Measurements from ENCODE around the gene L3MBTL4.

Gene L3MBTL4

GRCh38 chr18:6021306-6022073 lies 393.2 kb downstream of the L3MBTL4 start:
- DNase-seq, result no peak

- no peak for DNase-seq
Measured at GRCh38 chr18:6018671-6019070, 396.0 kb downstream of the L3MBTL4 start.

DNA sequence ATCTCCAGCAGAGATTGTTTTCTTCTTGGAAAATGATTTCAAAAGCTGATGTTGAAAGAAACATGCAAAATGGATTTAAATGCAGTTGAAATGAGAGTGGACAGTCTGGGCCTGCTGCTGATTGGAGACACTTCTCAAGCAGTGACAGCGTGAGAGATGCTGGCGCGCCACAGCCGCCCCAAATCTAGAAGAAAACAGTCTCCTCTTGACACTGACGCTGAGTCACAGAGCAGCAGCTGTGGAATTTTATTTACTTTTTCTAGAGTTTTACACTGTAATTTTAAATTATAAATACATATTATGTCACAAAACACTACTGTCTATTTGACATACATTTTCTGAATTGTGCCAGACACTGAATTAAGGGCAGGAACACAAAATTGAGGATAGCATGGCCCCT lies 397.5 kb downstream of the L3MBTL4 start:
- DNase-seq, result no peak

GRCh38 chr18:6015364-6015763 lies 399.3 kb downstream of the L3MBTL4 start:
- DNase-seq, result no peak

GRCh38 chr18:6013171-6013810 lies 401.4 kb downstream of the L3MBTL4 start:
- DNase-seq, result no peak

DNA sequence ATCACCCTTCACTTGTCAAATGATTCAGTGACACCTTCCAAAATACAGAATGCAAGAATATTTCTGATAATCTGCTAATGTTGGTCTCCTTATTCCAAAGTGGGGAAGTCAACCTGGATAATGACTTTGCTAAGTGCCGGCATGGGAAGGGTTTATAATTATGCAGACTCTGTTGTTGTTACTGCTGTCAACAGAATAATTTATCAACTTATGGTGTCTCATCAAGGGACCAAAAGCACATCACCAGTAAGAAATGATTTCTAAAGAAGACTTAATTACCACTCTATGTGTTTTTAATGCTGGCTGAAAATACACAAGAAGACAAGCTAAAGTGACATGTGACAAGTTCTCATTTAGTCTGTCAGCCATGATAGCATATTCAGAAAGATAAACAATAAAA lies 403.8 kb downstream of the L3MBTL4 start:
- no peak for DNase-seq

- no peak for DNase-seq
Measured at GRCh38 chr18:6010284-6010683, 404.4 kb downstream of the L3MBTL4 start.

DNA sequence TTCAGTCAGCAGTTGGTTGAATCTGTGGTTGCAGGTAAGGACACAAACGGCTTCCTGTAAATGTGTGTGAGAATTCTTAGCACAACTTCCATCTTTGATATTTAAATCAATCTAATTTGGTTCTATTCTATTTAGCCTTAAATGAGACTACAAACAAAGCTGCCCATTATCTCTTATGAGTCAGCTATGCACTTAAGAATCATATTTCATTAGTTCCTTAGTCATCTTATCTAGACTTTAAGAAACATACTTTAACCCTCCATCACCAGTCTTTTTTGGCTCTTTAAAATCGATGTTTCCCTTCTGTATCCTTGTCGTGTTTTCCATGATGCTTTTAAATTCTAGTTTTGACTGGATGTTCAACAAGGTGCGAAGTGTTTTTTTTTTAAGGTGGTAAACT lies 405.0 kb downstream of the L3MBTL4 start:
- DNase-seq, result no peak

GRCh38 chr18:6004683-6005082 lies 410.0 kb downstream of the L3MBTL4 start:
- DNase-seq, result no peak

DNA sequence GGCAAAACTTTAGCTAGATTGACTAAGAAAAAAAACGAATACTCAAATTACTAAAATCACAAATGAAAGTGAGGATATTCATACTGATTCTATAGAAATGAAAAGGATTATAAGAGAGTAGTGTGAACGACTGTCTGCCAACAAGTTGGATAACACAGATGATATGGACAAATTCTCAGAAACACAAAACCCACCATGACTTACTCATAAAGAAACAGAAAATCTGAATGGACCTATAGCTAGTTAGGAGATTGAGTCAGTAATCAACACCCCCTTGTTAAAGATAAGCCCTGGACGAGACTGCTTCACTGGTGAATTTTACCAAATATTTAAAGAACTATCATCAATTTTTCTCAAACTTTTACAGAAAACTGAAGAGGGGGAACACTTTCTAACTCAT lies 410.6 kb downstream of the L3MBTL4 start:
- DNase-seq, result no peak

DNA sequence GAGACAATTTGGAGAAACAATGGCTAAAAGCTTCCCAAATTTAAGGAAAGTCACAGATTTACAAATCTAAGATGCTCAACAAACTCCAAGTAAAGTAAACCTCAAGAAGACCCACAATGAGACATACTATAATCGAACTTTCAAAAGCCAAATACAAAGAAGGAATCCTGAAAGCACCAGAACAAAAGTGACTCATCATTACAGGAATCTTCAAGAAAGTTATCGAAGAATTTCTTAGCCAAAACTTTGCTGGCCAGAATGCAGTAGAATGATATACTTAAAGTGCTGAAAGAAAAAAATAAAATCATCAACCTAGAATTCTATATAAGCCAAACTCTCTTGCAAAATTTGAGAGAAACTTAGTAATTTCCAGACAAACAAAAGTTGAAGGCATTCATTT lies 412.8 kb downstream of the L3MBTL4 start:
- DNase-seq, result no peak

- DNase-seq, result no peak
Measured at GRCh38 chr18:5998907-5999306, 415.8 kb downstream of the L3MBTL4 start.

GRCh38 chr18:5998166-5998881 lies 416.4 kb downstream of the L3MBTL4 start:
- no peak for DNase-seq

DNA sequence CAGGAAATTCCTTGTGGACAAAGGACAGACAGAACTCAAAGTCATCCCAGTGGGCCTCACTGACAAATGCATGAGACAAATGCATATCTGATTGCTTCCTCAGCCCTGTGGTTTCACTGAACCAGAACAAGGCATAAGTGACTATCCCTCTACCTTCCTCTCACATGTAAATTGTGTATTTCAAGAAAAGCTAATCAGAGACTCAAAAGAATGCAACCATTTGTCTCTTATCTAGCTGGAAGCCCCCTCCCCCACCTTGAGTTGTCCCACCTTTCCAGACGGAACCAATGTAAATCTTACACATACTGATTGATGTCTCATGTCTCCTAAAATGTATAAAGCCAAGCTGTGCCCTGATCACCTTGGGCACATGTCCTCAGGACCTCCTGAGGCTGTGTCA lies 417.4 kb downstream of the L3MBTL4 start:
- no peak for DNase-seq

DNA sequence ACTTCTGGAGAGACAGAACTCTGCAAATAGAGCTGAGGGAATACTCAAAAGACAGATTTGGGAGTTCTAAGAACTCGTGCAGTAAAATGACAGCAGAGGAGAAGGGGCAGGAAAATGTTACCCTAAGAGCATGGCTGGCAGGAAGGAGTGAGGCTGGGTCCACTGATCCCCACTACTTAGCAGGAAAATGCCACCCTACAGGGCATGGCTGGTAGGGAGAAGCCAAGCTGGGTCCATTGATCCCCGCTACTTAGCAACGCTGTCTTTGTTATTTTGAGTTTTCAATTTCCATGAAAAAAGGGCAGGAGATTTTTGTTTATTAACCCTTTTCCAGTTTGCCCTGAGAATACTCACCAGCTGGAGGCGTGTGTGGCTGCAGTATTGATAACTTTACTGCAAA lies 419.1 kb downstream of the L3MBTL4 start:
- no peak for DNase-seq

GRCh38 chr18:5993938-5994337 lies 420.8 kb downstream of the L3MBTL4 start:
- no peak for DNase-seq

DNA sequence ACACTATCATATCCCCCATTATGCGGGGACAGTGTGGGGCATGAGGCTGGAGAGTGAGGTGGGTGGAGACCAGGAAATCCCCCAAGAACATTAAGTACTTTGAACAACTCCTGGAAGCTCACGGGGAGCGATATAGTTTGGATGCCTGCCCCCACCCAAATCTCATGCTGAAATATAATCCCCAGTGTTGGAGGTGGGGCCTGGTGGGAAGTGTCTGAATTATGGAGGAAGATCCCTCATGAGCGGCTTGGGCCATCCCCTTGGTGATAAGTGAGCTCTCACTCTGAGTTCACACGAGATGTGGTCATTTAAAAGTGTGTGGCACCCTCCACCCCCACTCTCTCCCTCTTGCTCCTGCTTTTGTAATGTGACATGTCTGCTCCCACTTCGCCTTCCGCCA lies 422.3 kb downstream of the L3MBTL4 start:
- no peak for DNase-seq

DNA sequence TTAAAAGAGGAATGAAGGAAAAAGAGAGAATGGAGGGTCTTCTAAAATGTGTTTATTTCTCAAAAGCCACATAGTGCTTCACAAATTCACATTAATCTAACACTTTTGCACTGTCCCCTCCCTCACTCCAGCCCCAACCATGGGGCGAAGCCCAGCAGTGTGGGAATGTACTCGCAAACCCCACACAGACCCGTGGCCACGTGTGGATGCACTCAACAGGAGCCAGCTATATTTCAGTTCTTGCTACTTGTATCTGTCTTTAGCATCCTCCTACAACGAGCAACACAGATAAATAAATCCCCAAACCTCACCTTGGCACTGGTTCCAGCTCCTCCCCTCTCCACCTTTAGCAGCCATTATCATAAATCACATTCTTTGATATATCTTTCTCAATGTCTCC lies 427.5 kb downstream of the L3MBTL4 start:
- no peak for DNase-seq

GRCh38 chr18:5986257-5986931 lies 428.3 kb downstream of the L3MBTL4 start:
- no peak for DNase-seq

DNA sequence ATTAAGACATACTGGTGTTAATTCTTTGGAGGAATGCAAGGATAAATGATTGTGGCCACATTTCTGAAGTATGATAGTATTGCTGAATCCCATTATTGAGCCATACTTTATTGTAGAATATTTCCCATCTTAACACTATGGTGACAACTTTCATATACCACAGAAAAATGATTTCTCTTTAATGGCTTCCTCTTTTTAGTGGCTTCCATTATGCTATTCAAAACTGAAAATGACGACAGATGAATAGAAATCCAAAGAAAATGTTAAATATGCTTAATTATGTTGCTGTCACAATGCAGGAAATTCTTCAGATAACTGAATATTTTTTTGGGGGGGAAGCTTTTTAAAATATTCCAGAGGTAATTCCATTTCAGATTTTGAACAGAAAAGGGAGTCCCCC lies 430.5 kb downstream of the L3MBTL4 start:
- DNase-seq, result no peak

GRCh38 chr18:5983488-5983887 lies 431.2 kb downstream of the L3MBTL4 start:
- DNase-seq, result no peak

DNA sequence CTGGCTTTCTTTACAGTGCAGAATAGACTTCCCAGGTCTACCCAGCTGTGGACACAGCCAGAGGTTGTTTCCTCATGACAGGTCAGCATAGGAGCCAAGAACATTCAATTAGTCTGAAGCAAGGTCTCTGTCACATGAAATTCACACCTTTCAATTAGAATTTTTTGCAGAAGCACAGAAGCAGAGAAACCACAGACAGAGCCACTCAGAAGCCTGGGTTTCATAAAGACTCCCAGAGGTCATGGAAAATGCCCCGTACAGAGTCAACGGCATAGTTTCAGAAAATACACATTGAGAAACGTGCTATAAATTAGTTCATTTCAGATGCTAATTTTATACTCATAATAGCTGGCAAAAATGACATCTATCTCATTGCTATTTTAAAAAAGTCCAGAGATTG lies 432.4 kb downstream of the L3MBTL4 start:
- no peak for DNase-seq

GRCh38 chr18:5980721-5981120 lies 434.0 kb downstream of the L3MBTL4 start:
- DNase-seq, result no peak

All from NCI-H2081 (cell line).